Glomerular visceral epithelial cell (primary cell): ENCODE data around the gene OR52E6.
A peak's percentile ranks its signal among the peaks of the same experiment; 100 is the strongest.

Source experiments
- DNase-seq: peaks from one replicate; pipeline ENCODE4 v3.0.0-alpha.2; 2016; ENCODE audit errors: extremely low spot score

Gene OR52E6

GRCh38 chr11:5841797-5842196 is at the start of gene OR52E6:
OR52E6 (minus strand) TSS chr11:5841897; CDS start chr11:5841897, 0 bp downstream.
- no peak for DNase-seq

- peak; percentile 1 for DNase-seq
Measured at GRCh38 chr11:5891216-5891800, 49.6 kb upstream of the OR52E6 start.

GRCh38 chr11:5887661-5888060 is 46.0 kb upstream of the OR52E6 start:
- no peak for DNase-seq

GRCh38 chr11:5887172-5887571 is 45.5 kb upstream of the OR52E6 start:
- no peak for DNase-seq

DNA sequence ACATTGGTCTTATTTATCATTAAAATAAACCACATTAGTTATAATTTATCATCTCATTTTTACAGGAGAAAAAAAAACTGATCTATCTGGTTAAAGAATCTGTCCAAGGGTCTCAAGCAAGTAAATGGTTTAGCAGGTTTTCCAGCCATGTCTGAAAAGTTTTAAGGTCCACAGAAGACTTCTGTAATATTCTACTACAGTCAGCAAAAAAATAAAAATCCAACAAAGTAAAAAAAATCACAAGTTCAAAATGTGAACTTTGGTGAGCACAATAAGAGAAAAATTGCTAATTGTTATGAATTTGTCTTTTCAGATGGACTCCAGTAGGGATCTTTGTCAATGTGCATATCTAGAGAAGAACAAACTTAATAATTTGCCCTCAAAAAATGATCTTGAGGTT is 40.1 kb upstream of the OR52E6 start:
- no peak for DNase-seq

- no peak for DNase-seq
Measured at GRCh38 chr11:5880329-5880728, 38.6 kb upstream of the OR52E6 start, which contains the start of gene OR52E4. OR52E4 (plus strand) TSS chr11:5880629; CDS start chr11:5884293, 3,664 bp downstream.

GRCh38 chr11:5878564-5878963 is 36.9 kb upstream of the OR52E6 start:
- no peak for DNase-seq

DNA sequence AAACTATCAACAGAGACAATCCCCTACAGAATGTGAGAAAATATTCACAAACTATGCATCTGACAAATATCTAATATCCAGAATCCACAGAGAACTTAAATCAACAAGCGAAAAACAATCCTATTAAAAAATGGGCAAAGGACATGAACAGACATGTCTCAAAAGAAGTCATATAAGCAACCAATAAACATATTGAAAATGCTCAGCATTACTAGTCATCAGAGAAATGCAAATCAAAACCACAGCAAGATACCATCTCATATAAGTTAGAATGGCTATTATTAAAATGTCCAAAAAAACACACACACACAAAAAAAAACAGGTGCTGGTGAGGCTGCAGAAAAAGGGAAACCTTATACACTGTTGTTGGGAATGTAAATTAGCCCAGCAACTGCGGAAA is 24.1 kb upstream of the OR52E6 start:
- DNase-seq = no peak

GRCh38 chr11:5857590-5857989 is 15.9 kb upstream of the OR52E6 start, which contains the start of gene OR52E8:
OR52E8 (minus strand) TSS chr11:5857690; CDS start chr11:5857690, 0 bp downstream.
- no peak for DNase-seq

DNA sequence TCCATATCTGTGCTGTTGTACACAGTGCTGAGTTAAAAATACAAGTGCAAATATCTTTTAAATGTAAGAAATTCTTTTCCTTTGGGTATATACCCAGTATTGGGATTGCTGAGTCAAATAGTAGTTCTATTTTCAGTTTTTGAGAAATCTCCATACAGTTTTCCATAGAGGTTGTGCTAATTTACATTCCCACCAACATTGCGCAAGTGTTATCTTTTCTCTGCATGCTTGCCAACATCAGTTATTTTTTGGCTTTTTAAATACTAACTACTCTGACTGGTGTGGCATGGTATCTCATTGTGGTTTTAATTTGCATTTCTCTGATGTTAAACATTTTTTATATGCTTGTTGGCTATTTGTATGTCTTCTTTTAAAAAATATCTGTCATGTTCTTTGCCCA is 9.3 kb upstream of the OR52E6 start:
- DNase-seq = no peak

DNA sequence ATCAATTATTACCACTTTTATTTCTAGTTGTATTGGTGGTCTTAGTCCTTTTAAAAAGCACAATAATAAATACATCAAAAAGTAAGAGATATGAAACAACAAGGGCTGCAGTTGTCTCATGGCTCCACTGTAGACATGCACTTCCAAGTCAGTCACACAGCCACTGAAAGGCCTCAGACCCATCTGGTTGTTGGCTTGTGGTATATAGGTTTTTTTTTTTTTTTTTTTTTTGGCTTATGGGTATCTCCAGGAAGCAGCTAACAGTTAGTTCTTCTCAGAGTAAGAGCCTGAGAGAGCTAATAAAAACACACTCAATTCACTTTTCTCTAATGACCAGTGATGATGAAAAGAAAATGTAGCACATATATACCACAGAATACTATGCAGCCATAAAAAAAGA is 6.0 kb upstream of the OR52E6 start:
- DNase-seq = no peak

DNA sequence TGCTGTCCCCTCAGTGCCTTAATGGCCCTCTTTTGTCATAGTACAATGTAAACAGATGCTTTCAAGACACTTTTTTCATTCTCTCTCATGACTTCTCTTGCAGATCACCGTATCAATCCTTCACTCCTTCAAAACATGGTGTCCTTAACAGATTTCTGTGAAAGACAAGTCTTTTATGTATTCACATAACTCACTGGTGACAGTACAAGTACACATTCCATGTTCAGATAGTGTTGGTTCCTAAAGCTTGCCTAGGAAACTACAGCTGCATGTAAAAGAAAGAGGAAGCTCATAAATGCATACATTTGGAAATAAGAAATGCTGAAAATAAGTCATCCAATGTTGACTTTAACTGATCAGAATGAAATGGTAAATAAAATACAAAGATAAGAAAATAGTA is 5.0 kb upstream of the OR52E6 start:
- no peak for DNase-seq

GRCh38 chr11:5837695-5838094 is 4.0 kb downstream of the OR52E6 start:
- no peak for DNase-seq

GRCh38 chr11:5833446-5833845 is 8.3 kb downstream of the OR52E6 start:
- no peak for DNase-seq

DNA sequence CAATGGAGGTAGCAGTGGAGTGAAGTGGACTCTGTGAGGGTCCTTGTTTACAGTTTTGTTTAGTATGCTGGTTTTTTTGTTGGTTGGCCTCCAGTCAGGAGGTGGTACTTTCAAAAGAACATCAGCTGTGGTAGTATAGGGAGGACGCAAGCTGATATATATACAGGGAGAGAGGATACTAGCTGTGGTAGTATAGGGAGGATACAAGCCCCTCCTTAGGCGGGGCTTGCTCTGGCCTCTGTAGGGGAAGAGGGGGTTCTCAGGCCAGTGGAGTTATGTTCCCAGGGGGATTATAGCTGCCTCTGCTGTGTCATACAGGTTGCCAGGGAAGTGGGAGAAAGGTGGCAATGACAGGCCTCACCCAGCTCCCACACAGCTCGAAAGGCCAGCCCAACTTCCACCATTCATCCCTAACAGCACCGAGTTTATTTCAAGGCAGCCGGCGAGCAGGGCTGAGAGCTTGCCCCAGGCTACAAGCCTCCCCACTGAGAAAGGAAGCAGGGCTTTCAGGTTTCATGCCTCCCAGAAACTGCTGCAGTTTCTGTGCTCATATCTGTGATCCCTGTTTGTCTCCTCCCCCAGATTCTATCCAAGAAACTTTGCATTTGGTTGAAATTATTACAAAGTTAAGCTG is 10.4 kb downstream of the OR52E6 start:
- no peak for DNase-seq

DNA sequence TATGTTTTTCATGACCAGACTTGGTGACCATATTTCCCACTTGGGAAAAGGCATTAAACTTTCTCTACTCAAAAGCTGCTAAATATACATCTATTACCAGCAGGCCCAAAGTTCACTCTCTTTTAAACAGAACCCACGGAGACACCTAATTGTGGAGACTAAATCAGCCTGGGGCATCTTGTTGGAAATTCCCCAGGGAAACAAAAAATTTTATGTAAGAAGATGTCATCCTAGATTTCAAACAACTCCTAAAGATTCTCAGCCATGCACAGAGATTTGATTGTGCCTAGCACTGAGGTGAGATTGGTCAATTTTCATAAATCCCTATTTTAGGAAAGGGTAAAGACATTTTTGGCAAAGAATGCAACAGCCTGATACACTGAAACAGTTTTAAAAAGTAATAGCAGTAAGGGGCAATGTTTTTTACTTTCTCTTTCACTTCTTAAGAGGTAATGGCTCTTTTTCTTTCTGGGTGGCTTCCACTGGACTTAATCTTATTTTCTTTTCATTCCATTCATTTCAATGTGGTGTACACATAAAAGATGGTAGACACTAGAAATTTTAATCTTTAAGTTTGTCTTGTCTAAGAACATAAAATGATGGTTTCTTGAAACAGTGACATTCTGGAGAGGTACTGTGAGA is 23.3 kb downstream of the OR52E6 start:
- DNase-seq = no peak

DNA sequence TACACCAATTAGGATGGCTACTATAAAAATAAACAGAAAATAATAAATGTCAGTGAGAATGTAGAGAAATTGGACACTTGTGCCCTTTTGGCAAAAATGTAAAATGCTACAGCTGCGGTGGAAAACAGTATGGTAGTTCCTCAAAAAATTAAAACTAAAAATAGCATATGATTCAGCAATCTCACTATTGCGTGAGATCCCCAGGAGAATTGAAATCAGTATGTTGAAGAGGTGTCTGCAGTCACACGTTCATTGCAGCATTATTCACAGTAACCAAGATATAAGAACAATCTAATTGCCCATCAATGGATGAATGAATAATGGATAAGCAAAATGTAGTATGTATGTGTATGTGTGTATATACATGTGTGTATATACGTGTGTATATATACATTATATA is 26.2 kb downstream of the OR52E6 start:
- no peak for DNase-seq

GRCh38 chr11:5809905-5810795 is 31.5 kb downstream of the OR52E6 start:
- no peak for DNase-seq

- DNase-seq = no peak
Measured at GRCh38 chr11:5809122-5809519, 32.6 kb downstream of the OR52E6 start.

DNA sequence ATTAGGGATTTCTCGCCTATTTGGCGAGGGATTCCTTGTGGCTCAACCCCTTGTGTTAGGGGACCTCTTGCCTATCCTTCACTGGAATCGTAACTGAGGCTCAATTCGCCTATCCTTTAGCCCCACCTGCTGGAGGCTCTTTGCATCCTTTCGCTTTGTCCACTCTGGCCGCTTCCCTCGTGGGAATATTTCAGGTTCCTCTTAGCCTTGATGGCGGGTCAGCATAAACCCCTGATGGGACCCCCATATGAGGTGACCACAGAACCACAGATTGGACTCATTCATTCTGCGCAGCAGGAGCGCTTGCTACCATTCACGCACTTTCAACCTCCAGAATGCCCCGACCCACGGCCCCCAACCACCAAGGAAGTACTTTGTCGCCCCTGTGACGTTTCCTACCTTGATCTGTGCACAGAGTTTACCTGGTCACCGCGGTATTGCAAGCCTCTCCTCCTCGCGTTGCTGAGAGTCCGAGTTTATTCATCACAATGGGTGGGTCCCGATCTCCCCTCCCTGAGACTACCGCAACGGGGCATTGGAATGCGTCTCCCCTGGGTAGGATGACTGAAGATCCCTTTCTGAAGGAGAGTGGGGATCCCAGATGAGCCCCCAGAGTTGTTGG is 33.1 kb downstream of the OR52E6 start, which contains the start of gene OR52N2:
OR52N2 (plus strand) TSS at position 425 of the 622 bp plus-strand sequence. CDS start 11,412 bp downstream, outside the sequence.
- DNase-seq = peak; percentile 66

- no peak for DNase-seq
Measured at GRCh38 chr11:5807580-5807979, 34.1 kb downstream of the OR52E6 start.

DNA sequence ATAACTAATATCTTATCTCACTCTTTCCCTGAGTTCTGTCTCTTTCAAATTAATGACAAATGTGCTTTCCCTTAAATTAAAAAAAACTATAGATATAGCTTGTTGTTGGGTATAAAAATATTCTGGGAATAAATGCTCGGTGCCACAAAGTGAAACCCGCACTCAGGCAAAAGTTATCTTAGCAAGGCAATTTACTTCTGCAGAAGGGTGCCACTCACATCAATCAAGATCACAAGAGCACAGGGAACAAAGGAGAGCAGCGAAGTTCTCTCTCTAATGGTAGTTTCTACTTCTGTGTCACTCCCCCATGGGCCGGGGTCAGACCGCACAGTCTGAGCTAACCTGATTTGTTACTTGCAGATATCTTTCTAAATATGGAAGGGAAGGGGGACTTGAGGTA is 37.7 kb downstream of the OR52E6 start:
- no peak for DNase-seq
